Activated CD4-positive, alpha-beta T cell treated with anti-CD3 and anti-CD28 coated beads for 36 hours (primary cell): ENCODE data around the gene LYRM1. TPM values are rescaled to one million over a fixed set of nuclear protein-coding genes. Genes with fewer than 3 reads are reported as not detected.
A peak's percentile ranks its signal among the peaks of the same experiment; 100 is the strongest.

ENCODE experiments used
- ATAC-seq: fragments of 200-7000 bp; cut with Tn5 transposase; one replicate; pipeline ENCODE4 v1.10.0; 2021; ENCODE audit warnings: mild to moderate bottlenecking, moderate library complexity
- CTCF ChIA-PET: fragments of 350-600 bp; sonication (Branson Sonifier 250); formaldehyde crosslinking; loops from one replicate; lab custom pipeline; 2021; ENCODE audit warnings: antibody characterized with exemption; lab: Charles Lee
- POLR2A ChIA-PET: fragments of 350-600 bp; sonication (Branson Sonifier 250); formaldehyde crosslinking; loops from one replicate; lab custom pipeline; 2021; ENCODE audit warnings: antibody characterized with exemption, inconsistent platforms; lab: Charles Lee
- DNase-seq: peaks from one replicate; pipeline ENCODE4 v3.0.0-alpha.2; 2020
- H3K27ac Mint-ChIP-seq: one replicate; pipeline ENCODE4 v1.8.0; 2021; ENCODE audit warnings: mixed read lengths
- H3K27me3 Mint-ChIP-seq: one replicate; pipeline ENCODE4 v1.8.0; 2021; ENCODE audit warnings: mixed read lengths
- H3K36me3 Mint-ChIP-seq: one replicate; pipeline ENCODE4 v1.8.0; 2021; ENCODE audit warnings: low read depth, mixed read lengths
- H3K4me1 Mint-ChIP-seq: one replicate; pipeline ENCODE4 v1.8.0; 2021; ENCODE audit warnings: mixed read lengths
- H3K4me3 Mint-ChIP-seq: one replicate; pipeline ENCODE4 v1.8.0; 2021; ENCODE audit warnings: mild to moderate bottlenecking, moderate library complexity, mixed read lengths
- H3K9me3 Mint-ChIP-seq: one replicate; pipeline ENCODE4 v1.8.0; 2021; ENCODE audit warnings: low read depth, mixed read lengths
- intact Hi-C, 2 experiments: fragments of 100-400 bp; cut with DNase I in 1 of 2; cut with micrococcal nuclease in 1 of 2; formaldehyde crosslinking; loops; one replicate each; pipeline versions ENCODE4 v1.14.2 to v1.15.1; 2022 to 2024; cut with DNase I, micrococcal nuclease
- total RNA-seq, 2 experiments: library from RNA; stranded (reverse); gene quantifications; one replicate each; pipeline ENCODE4 v1.2.3, GENCODE V29; 2021

Gene LYRM1
- total RNA-seq, 2 experiments from 2014 or later: 24.7 to 29.5 TPM

DNA sequence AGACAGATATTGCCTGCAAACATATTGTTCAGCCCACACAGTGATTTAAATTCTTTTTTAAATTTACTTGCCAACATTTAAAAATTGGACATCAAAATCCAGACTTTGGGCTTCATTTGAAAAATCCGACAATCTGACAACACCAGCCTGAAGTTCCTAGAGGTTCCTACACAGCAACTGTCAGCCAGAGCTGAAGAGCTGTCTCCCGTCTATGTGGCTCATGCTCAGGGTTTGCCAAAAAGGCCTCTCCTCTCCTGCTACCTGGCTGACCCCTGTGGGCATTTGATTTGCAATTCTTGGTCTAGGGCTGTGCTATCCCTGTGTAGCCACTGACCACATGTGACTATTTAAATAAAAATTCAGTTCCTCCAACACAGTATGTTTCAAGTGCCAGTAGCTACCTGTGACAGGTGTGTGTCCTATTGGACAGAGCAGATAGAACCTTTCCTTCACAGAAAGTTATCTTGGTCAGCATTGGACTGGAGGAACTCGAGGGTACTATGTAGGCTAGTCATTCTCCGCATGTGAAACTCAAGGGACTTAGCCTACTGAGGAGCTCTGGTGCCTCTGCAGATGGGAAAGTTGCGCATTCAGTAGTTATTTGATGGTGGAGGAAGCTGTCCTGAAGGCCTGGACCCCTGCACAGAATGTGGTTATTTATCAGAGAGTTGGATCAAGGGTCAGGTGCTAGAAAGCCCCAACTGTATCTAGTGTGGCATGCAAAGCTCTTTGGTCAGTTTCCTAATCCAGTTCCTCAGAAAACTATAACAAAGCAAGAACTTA is 2.7 kb downstream of the LYRM1 start:
- H3K27ac Mint-ChIP-seq: peak overlapping the region; percentile 28
- ChIA-PET CTCF (interaction anchor here (0.5 to 1.1 kb wide), 4 partner anchors 20 to 239 kb away, joined by 3 to 6 read pairs (median 3); no protein-coding TSS in a partner anchor), POLR2A (interaction anchor here (0.5 to 0.9 kb wide), 4 partner anchors 9 to 181 kb away, joined by 3 to 7 read pairs (median 3); no protein-coding TSS in a partner anchor)
- no peaks in the 10 kb centered on the region for H3K9me3 Mint-ChIP-seq
- H3K4me3 Mint-ChIP-seq: peak overlapping the region; percentile 34
- DNase-seq: no peak
- ATAC-seq: no peak
- H3K4me1 Mint-ChIP-seq: peaks cover 52% of the 10 kb centered on the region
- intact Hi-C loops: loop anchor here (5.0 to 10.0 kb wide), 3 partner anchors 619 to 1186 kb away; partner anchors contain the start of genes IQCK (in 1 of the 2) and KNOP1 (in 1 of the 2)
- peaks cover 32% of the 10 kb centered on the region for H3K36me3 Mint-ChIP-seq
- no peaks in the 10 kb centered on the region for H3K27me3 Mint-ChIP-seq

DNA sequence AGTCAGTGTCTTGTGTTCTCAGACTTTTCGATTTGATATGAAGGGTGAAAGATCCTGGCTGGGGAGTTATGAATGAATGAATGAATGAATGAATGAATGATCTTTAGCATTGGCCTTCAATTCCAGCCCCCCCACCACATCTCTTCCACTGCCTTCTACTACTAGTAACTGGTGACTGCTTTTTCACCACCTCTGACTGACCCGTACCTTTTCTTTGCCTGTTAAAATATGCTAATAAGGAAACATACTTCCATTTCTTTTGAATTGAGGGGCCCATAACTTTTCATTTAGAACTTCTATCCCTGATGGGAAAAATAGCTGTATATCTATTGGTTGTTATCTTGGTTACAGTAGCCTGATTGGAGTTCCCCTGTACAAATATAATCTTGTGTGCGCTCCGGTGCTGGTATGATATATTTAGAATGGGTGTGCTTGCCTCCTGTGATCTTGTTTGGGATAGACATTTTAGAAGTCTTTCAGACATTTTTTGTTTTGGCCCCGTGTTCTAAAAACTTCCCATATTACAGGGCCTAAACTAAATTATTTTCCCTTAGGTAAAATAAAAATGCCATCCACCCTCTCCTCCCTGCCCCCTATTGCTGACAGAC is 3.4 kb downstream of the LYRM1 start:
- ChIA-PET POLR2A (interaction anchor here (0.5 to 0.7 kb wide), 2 partner anchors 8 to 182 kb away, joined by 3 read pairs; no protein-coding TSS in a partner anchor), CTCF (interaction anchor here (0.5 to 0.7 kb wide), 3 partner anchors 101 to 1019 kb away, joined by 3 to 4 read pairs (median 3); partner anchors contain the start of gene GPRC5B)
- intact Hi-C loops: loop anchor here (5.0 to 10.0 kb wide), 3 partner anchors 618 to 1187 kb away; partner anchors contain the start of genes IQCK (in 1 of the 2) and KNOP1 (in 1 of the 2)
- peak overlapping the region; percentile 34 for H3K4me3 Mint-ChIP-seq
- H3K4me1 Mint-ChIP-seq: peaks cover 47% of the 10 kb centered on the region
- H3K27ac Mint-ChIP-seq: peak overlapping the region; percentile 28
- no peaks in the 10 kb centered on the region for H3K9me3 Mint-ChIP-seq
- ATAC-seq (no peak), DNase-seq (no peak)
- no peaks in the 10 kb centered on the region for H3K27me3 Mint-ChIP-seq
- H3K36me3 Mint-ChIP-seq: peaks cover 32% of the 10 kb centered on the region

DNA sequence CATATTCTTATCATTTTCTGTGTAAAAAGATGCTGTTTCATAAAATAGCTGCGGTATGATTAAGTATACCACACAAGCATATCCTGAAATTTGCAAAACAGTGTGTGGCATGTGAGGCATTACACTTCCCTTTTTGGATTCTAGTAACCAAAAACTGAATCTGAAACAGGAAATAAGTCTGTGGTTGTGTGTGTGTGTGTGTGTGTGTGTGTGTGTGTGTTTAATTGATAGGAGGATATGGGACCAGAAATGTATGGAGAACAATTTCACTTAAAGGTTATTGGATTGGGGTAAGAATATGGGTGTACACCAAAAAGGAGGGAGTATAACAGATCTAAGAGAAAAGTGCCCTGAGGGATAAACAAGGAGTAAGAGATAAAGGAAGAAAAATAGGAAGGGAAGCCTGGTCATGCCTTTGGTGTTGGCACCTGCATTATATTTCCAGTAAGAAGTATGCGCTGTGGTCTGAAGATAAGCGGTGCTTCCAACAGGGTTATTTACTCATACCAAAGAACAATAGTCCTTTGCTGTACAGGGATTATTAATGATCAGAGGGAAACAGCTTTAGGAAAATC is 4.0 kb downstream of the LYRM1 start:
- Mint-ChIP-seq H3K4me1 (peaks cover 43% of the 10 kb centered on the region), H3K27me3 (no peaks in the 10 kb centered on the region), H3K4me3 (peak overlapping the region; percentile 34), H3K9me3 (no peaks in the 10 kb centered on the region), H3K36me3 (peaks cover 32% of the 10 kb centered on the region), H3K27ac (peak overlapping the region; percentile 28)
- ChIA-PET CTCF (interaction anchor here (0.7 kb wide), 1 partner anchor 1020 kb away, joined by 4 read pairs; the partner anchor contains the start of gene GPRC5B), POLR2A (no interaction called here)
- ATAC-seq (no peak), DNase-seq (no peak)
- intact Hi-C loops: loop anchor here (5.0 to 10.0 kb wide), 3 partner anchors 618 to 1187 kb away; partner anchors contain the start of genes IQCK (in 1 of the 2) and KNOP1 (in 1 of the 2)

DNA sequence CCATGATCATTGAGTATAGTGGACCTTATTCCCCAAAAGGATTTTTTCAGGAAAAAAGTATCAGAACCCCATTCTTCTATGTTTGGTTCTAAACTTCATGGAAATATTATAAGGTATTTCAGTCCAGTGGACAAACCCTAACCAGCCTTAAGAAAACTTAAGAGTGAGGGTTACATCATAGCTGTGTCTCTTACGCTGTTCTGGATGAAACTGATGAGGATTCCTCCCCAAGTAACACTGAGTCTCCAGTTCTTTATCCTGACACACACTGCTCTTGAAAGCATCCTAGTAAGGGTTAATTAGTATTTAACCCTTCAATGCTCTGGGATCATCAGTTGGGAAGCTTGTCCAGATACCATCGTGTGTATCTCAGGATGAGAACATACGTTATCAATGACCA is 5.0 kb downstream of the LYRM1 start:
- H3K27me3 Mint-ChIP-seq: no peaks in the 10 kb centered on the region
- DNase-seq: no peak
- intact Hi-C loops: loop anchor here in 1 of 2 experiments (10.0 kb wide), 1 partner anchor 619 kb away; no protein-coding TSS in a partner anchor
- CTCF ChIA-PET: no interaction called here
- no peaks in the 10 kb centered on the region for H3K9me3 Mint-ChIP-seq
- no peak overlapping the region for H3K4me3 Mint-ChIP-seq
- peaks cover 32% of the 10 kb centered on the region for H3K36me3 Mint-ChIP-seq
- POLR2A ChIA-PET: no interaction called here
- no peak overlapping the region for H3K27ac Mint-ChIP-seq
- no peak for ATAC-seq
- H3K4me1 Mint-ChIP-seq: peaks cover 52% of the 10 kb centered on the region

DNA sequence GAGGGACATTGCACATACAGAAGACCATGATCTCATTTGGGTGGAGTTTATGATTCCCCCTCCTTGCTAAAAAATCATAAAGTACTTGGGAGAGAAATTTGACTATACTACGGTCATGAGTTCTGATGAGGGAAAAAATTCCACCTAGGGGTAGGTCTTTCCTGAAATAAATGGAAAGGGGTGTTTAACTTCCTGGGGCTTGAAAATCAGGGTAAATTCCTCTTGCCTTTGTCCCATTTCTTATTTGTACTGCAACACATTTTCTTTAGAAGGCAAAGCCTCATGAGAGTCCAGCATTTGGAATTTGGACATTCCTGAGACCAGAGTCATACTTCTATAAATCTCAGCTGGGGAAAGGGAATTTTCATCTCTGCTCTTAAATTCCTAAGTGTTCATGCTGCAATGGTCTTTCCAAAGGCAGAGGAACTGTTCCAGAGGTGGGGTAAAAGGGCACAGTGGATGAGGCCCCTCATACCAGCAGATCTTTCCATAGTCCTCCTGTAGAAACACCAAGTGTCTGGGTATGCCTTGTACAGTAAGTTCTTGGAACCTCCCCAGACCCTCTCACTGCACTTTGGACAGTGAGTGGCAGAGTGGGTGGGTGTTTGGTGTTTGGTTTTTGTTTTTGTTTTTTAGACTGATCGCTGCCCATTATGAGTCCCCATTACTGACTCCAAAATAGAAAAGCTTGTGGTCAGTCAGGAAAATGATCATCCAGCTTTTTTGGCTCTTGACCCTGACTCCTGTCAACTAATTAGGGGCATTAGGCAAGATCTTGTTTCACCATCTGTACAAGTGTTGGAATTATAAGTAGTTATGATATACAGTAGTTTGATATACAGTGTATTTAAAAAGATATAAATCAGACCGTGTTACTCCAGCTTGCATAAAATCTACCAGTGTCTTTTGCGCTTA is 6.0 kb downstream of the LYRM1 start:
- ChIA-PET POLR2A (interaction anchor here (0.9 kb wide), 1 partner anchor 113 kb away, joined by 4 read pairs; no protein-coding TSS in a partner anchor), CTCF (interaction anchor here (1.1 kb wide), 1 partner anchor 14 kb away, joined by 3 read pairs; no protein-coding TSS in a partner anchor)
- H3K4me3 Mint-ChIP-seq: no peak overlapping the region
- ATAC-seq (no peak), DNase-seq (no peak)
- H3K36me3 Mint-ChIP-seq: peaks cover 24% of the 10 kb centered on the region
- H3K4me1 Mint-ChIP-seq: peaks cover 58% of the 10 kb centered on the region
- intact Hi-C loops: loop anchor here in 1 of 2 experiments (10.0 kb wide), 1 partner anchor 618 kb away; no protein-coding TSS in a partner anchor
- H3K27me3 Mint-ChIP-seq: no peaks in the 10 kb centered on the region
- H3K27ac Mint-ChIP-seq: no peak overlapping the region
- H3K9me3 Mint-ChIP-seq: no peaks in the 10 kb centered on the region

DNA sequence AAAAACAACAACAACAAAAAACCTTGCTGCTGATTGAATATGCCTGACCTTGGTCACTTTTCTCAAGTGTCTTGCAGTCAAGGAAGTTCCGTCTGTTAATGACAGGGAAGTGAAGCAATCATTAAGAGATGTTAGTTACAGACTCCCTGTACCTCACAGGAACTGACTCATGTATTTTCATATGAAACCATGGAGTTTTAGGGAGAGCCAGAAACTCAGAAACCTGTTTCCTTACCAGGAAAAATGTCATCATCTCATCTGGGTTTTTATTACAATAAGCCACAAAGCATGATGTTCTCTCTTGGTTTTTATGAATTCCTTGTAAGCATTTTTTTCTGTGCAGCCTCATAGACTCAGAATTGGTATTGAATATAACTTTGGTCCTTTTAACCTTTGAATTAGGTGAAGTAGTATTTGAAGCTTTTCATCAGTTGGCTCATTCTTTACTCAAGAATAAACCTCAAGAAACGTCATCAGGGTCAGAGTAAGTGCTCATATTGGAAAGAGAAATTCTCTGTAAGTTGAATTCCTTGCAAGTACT is 10.3 kb downstream of the LYRM1 start:
- intact Hi-C loops: loop anchor here (1.0 to 2.0 kb wide), 5 partner anchors 11 to 37 kb away; partner anchors contain the start of genes DCUN1D3 (in 2 of the 2) and LYRM1 (in 2 of the 2)
- DNase-seq: no peak
- ChIA-PET CTCF (interaction anchor here (0.5 to 1.3 kb wide), 2 partner anchors 33 to 45 kb away, joined by 3 to 5 read pairs; no protein-coding TSS in a partner anchor), POLR2A (interaction anchor here (0.7 to 2.1 kb wide), 3 partner anchors 10 to 33 kb away, joined by 4 to 5 read pairs (median 4); partner anchors contain the start of genes DCUN1D3 and LYRM1)
- peaks cover 15% of the 10 kb centered on the region for H3K36me3 Mint-ChIP-seq
- H3K27me3 Mint-ChIP-seq: no peaks in the 10 kb centered on the region
- no peaks in the 10 kb centered on the region for H3K9me3 Mint-ChIP-seq
- no peak overlapping the region for H3K4me3 Mint-ChIP-seq
- peak; percentile 80 for ATAC-seq
- peak overlapping the region; percentile 62 for H3K27ac Mint-ChIP-seq
- H3K4me1 Mint-ChIP-seq: peaks cover 23% of the 10 kb centered on the region

DNA sequence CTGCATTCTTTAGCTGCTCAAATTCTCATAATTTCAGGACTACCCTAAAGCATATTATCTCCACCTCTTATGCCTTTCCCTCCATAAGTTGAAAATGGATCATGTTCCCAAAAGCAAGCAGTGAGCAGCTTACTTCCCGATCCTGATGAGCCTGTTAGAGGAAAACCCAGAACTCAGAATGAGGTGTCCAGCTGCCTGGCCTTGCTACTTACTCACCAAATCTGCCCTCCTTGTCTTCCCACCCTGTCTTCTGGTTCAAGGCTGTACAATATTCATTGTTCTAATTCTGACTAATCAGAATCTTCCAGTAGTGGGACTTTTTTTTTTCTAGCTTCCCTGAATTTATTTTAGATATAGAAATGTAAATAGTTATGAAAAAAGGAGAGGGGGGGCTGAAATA is 10.8 kb downstream of the LYRM1 start:
- ChIA-PET CTCF (interaction anchor here (0.5 to 1.3 kb wide), 3 partner anchors 33 to 64 kb away, joined by 3 to 5 read pairs (median 3); no protein-coding TSS in a partner anchor), POLR2A (interaction anchor here (0.7 to 2.1 kb wide), 4 partner anchors 11 to 32 kb away, joined by 4 to 10 read pairs (median 4); partner anchors contain the start of genes DCUN1D3 and LYRM1)
- Mint-ChIP-seq H3K36me3 (peaks cover 14% of the 10 kb centered on the region), H3K4me1 (peaks cover 21% of the 10 kb centered on the region), H3K27me3 (no peaks in the 10 kb centered on the region), H3K9me3 (no peaks in the 10 kb centered on the region), H3K27ac (peak overlapping the region; percentile 62), H3K4me3 (no peak overlapping the region)
- intact Hi-C loops: loop anchor here (1.0 to 2.0 kb wide), 5 partner anchors 11 to 37 kb away; partner anchors contain the start of genes DCUN1D3 (in 1 of the 2) and LYRM1 (in 1 of the 2)
- DNase-seq (peak; percentile 10), ATAC-seq (peak; percentile 49)

DNA sequence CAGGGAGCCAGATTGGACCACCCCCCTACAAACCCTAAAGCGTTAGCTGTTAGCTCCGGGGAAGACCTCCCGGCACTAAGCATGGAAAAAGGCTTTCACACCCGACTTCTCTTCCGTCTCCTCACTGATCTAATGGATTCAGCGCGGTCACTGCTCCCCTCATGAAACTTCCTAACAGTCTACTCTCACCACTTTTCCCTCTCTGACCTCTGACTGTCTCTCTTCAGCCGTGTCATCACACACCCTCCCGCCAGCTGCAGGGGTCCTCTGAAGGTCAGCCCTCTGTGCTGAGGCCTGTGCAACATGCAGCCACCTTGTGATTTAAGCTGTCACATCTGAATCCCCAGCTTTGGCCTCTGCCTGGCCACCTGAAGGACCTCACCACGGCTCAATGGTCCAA is 15.7 kb downstream of the LYRM1 start:
- Mint-ChIP-seq H3K9me3 (no peaks in the 10 kb centered on the region), H3K36me3 (peaks cover 19% of the 10 kb centered on the region), H3K27ac (no peak overlapping the region), H3K27me3 (no peaks in the 10 kb centered on the region), H3K4me3 (no peak overlapping the region), H3K4me1 (peaks cover 13% of the 10 kb centered on the region)
- POLR2A ChIA-PET: interaction anchor here (0.6 kb wide), 1 partner anchor 221 kb away, joined by 4 read pairs; no protein-coding TSS in a partner anchor
- CTCF ChIA-PET: interaction anchor here (0.6 kb wide), 1 partner anchor 48 kb away, joined by 3 read pairs; no protein-coding TSS in a partner anchor
- intact Hi-C loops: no loop called here
- DNase-seq (no peak), ATAC-seq (no peak)

DNA sequence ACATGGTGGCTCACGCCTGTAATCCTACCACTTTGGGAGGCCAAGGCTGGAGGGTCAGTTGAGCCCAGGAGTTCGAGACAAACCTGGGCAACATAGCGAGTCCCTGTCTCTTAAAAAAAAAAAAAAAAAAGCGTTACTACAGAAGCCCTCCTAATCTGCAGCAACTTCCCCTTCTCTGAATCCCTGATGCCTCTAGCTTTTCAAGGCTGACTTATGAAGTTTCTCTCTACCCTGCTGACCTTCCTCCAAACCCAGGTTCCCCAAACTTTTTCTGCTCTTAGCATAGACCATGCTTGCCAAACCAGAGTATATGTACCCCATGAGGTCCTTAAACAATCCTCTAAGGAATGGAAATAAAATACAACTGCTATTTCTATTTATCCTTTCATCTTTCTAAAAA is 16.4 kb downstream of the LYRM1 start:
- ATAC-seq (no peak), DNase-seq (no peak)
- Mint-ChIP-seq H3K4me1 (peaks cover 11% of the 10 kb centered on the region), H3K27ac (no peak overlapping the region), H3K27me3 (no peaks in the 10 kb centered on the region), H3K36me3 (peaks cover 19% of the 10 kb centered on the region), H3K9me3 (no peaks in the 10 kb centered on the region), H3K4me3 (no peak overlapping the region)
- POLR2A ChIA-PET: interaction anchor here (0.6 kb wide), 1 partner anchor 220 kb away, joined by 4 read pairs; no protein-coding TSS in a partner anchor
- intact Hi-C loops: no loop called here
- CTCF ChIA-PET: no interaction called here
